HG02870 (cell line): ENCODE data around the gene UGT1A1.

ENCODE experiments used
- ATAC-seq: cut with Tn5 transposase; IDR thresholded peaks from one replicate; pipeline ENCODE4 v1.9.1; 2021; ENCODE audit warnings: mild to moderate bottlenecking, moderate library complexity; ENCODE audit not compliant: unreplicated experiment

UGT1A1 gene

DNA sequence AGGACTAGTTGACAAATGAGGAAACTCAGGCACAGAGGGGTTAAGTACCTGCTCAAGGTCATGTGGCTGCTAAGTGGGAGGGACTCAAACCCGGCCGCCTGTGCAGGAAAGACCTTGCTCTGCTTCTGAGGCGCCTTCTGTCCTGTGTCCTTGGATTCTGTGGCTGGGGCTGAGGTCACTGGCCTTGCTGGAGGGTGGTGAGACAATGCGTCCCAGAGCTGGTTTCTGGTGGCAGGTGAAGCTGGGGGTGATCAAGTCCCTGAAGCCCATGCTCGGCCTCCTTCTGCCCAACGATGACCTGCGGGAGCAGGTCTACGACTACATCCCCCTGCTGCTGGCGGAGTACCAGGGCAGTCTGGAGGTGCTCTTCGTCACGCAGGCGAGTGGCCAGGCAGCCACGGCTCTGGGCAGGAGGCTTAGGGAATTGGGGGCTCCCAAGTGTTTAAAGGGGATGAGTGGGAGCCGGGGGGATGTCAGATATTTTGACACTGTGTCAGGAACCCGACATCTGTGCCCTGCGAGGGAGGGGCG, 34.1 kb downstream of the UGT1A1 start:
- ATAC-seq = no peak

DNA sequence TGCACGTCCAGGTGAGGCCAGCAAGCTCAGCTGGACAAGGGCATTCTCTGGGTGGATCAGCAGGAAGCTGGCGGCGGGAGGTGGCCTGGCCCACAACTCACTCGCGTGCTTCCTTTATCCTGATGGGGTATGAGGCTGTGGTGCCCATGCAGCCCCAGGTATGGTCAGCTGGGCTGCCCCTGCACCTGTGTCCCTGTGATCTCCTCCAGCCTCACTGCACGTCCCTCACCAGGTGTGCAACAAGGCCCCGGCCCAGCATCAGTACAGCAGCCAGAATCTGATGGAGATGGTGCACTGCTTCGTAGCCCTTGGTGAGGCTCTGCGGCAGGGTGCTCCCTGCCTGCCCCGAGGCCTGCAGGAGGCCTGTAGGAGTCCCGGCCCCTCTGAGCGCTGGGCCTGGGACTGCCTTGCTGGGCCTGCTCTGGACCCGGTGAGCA, 35.7 kb downstream of the UGT1A1 start:
- no peak for ATAC-seq

DNA sequence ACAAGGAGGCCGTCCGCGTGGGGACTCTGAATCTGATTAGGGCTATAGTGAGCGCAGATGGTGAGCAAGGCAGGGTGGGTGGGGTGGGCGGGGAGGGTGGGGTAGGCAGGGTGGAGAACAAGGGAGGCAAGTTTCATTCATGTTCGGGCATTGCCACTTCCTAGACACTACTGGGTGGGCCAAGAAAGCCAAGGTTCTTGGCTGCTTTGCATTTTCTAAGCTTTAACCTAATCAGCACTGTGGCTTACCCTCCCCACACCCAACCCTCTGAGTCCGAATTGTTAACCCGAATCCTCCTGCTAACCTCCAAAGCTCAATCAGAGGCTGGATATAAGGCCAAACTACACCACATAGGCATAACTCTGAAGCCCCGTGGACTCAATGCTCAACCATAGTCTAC, 36.2 kb downstream of the UGT1A1 start:
- ATAC-seq = no peak

DNA sequence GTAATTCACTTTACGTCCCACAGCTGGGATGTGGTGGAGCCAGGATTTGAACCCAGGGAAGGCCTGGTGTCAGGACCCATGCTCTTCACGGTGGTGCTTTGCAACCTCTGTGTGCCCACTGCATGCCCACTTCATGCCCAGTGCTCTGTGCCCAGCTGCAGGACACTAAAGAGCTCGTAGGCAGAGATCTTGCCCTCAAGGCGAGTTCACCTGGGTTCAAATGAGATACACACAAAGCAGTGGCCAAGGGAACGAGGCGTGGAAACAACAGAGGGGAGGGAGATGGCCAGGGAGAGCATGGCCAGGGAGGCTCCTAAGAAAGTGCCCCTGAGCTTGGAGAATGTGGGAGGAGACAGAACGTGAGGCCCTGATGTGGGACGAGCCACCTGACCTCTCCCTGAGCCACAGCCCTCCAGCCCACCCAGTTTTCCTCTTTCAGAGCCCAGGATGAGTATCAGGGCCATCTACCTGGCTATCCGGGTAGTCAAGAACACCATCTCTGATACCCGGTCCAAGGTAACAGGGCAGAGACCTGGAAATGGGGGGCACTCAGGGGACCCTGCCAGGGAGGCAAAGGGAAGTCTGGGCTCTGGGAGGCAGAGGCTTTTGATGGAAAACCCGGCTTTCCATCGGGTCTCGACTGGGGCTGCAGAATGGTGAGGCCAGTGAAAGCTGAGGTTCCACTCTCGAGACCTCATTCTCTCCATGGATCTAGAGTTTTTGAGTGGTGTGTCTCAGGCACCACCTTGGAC, 38.4 kb downstream of the UGT1A1 start:
- no peak for ATAC-seq

DNA sequence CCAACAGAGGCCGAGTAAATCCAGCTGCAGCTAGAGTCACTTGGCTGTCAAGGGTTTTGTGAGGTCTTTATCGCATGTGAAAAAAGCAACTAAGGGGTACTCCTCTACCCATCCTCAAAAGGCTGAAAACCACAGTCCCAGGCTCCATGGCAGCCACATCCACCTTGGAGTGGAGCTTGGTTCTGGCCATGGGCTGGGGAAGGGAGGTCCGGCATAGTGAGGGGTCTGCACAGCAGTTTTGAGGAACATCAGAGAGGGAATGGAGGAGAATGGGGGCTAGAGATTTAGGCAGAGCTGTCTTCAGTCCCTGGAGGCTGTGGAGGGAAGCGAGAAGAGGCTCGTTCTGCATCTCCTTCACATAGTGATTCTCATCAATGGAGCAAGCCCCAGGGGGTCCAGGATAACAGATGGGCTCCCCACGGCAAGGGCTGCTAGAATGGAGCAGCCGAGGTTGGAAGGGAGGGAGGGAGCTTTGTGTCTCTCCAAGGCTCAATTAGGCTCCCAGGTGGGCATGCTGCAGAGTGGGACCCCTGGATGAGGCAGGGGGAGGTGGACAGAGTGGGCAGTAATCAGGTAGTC, 39.1 kb downstream of the UGT1A1 start:
- no peak for ATAC-seq

DNA sequence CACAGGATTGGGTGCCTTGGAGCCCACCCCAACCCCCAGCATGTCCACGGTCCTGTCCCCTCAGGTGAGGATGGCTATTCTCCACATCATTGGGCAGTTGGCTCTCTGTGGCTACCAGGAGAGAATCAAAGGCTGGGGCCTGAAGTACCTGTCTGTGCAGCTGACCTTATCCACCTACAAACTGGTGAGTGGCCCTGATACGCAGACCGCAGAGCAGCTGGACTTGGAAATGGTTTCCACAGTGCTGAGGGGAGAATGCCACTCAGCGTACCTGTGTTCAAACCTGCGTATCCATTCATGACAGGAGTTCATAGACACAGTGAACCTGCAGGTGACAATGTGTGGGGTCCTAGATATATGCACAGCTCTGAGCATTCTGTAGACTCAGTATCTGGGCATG, 39.6 kb downstream of the UGT1A1 start:
- ATAC-seq = no peak

DNA sequence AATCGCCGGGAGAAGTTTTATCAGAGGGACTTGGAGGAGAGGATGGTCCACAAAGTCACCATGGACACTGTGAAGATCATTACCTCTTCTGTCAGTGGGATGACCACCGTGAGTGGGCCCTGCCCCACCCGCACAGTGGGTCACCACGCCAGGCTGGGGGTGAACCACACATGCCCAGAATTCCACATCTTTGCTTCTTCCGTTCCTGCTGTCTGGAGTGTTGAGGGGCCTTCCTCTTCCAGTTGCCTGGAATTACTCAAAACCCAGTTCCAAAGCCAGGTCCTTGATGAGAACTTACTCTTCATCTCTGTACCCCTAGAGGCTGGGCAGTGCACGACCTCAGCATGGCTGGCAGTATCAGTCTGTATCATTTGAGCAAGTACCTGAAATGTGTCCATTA, 40.1 kb downstream of the UGT1A1 start:
- no peak for ATAC-seq

DNA sequence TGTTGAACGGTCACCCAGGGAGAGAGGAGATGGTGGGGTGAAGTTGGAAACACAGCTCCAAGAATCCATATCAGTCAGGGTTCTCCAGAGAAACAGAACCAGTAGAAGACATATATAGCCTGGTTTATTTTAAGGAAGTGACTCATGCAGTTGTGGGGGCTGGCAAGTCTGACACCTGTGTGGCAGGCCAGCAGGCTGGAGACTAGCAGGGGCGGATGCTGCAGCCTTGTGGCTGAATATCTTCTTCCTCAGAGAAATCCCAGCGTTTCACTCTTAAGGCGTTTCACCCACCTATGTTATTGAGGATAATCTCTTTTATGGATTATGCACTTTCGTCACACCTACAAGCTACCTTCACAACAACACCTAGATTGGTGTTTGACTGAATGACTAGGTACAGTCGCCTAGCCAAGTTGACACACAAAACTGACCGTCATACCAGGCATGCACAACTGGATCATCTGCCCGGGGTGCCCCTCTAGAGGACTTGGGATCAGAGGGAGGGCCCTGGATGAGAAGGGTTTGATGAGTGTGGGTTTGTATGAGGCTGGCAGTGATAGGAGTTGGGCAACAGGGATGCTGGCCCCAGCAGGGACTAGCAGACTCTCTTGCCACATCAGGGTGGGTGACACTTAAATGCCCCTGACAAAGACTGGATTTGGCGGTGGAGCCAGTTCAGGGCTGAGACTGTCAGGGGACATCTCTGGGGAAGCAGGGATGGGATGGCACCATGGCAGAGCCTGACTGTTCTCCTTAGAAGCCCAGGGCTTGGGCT, 41.5 kb downstream of the UGT1A1 start:
- no peak for ATAC-seq

DNA sequence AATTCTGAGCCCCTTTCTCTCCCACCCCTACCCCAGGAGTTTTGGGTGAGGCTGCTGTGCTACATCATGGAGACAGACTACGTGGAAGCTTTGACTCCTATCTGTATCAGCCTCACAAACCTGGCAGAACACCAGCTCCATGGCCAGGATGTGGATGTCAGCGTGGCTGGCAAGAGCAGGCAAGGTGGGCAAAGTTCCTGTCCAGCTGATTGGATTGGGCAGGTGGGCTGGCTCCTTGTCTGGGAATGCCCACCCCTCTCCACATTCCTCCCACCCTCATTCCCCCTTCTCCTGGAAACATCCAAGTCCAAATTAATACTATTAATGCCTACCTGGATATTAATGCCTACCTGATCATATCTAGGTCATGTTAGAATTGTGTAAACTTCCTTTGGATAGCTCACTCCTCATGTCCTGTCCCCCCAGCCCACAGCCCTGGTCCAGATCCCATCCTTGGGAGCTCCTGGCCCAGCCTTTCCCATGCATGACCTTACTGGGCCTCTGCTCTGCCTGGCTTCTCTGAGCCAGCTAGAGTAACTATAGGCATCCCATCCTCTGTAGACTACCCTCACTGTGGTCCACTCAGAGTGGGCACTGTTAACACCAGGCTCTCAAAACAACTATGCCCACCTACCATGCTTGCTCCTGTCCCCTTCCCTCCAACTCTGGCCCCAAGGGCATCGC, 42.2 kb downstream of the UGT1A1 start:
- ATAC-seq = no peak

DNA sequence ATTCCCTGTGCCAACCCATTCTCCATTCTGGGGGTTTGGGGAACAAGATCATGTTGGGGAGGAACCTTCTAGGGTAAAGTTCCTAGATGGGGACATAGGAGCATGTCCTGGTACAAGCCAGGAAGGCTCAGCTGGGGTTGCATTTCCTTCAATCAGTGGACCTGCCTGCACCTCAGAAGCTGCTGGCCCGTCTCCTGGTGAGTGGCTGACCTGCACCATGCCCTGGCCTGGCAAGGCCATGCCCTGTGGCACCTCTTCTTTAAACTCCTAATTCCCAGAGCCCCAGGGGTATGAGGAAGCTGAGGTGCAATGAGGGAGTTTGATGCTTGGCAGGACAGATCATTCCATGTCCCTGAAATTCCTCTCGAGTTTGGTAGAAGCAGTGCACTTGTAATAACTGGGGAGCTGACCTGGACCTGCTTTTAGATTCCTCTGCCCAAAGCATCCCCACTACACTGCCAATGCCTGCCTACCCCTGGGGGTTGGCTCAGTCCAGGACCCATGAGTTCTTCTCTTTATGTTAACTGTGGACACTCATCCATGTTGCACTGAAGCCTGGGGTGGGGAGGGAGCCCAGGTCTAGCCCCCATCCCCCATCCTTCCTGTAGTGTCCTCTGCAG, 43.3 kb downstream of the UGT1A1 start:
- ATAC-seq = no peak

DNA sequence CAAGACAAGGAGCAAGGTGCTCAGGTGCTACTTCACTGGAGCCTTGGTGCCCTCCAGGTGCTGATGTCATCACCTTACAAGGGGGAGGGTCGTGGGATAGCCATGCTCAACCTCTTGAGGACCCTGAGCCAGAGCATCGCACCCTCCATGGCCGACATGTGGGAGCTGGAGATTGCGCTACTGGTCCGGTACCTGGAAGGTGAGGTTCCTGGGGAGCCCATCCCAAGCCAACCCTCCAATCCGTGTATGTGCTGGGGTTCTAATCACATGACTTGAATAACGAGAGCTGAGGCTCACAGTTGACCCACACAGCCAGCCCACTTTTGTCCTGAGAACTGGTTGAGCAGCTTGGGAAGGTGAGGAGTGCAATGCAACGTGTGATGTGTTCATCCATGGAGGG, 43.9 kb downstream of the UGT1A1 start:
- ATAC-seq = no peak

DNA sequence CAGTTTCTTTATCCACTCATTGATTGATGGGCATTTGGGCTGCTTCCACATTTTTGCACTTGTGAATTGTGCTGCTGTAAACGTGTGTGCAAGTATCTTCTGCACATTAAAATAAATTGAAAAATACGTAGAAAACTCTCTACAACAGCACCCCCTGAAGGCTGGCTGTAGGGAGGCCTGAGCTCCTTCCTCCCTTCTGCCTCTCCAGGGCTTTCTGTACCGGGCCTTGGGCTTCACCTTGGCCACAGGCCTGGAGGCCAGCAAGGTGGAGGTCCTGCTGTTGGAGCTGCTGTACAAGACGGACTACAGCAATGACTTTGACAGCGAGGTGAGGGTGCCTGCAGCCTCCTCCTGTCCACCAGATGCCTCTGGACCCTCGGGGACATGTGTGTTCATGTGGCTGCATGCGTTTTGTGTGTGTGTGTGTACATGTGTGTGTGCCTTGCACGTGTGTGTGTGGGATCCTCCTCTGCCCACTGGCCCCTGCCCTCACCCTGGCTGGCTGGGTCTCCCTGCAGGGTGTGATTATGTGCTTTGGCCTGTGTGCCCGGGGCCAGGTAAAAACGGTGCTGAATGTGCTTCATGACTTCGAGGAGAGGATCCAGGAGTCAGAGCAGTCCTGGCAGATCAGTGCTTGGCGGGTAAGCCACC, 47.3 kb downstream of the UGT1A1 start:
- no peak for ATAC-seq

DNA sequence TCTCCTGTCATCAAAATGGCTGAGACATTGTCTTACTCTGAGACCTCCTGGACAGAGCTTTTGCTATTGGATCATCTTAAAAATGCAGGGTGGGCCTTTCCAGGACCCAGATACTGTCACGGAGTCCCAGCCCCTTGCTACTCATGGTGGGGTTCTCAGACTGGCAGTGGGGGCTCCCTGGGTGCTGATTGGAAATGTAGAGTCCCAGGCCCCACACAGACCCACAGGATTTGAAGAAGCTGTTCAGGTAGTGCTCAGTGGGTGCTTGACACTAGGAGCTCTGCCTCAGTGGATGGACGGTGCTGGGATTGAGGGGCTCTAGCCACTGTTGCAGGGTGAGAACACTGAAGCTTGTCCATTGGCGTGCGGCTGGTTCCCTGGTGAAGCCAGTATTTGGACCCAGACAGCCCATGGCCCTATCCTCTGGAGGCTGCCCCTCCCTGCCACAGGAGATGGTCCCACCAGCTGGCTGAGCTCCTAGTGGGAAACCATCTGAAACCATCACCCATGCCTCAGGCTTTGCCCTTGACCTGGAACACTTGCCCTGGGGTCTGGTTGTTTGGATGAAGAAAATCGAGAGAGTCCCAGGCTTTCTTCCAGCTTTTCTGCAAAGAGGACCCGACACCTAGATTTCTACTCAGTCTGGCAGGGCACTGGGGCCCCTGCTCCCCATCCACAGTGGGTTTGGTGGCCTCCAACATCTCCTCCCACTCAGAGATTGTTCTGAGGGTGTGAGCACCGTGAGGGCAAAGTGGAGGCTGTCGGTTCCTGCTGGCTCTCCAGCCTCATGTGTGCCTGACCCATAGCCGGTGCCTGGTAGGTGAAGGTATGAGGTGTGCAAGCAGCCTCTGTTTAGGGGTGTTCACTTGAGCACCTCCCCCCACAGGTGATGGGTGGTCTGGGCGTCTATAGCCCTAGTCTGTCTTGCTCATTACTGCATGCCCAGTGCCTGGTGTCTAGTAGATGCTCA, 48.2 kb downstream of the UGT1A1 start:
- ATAC-seq = no peak

DNA sequence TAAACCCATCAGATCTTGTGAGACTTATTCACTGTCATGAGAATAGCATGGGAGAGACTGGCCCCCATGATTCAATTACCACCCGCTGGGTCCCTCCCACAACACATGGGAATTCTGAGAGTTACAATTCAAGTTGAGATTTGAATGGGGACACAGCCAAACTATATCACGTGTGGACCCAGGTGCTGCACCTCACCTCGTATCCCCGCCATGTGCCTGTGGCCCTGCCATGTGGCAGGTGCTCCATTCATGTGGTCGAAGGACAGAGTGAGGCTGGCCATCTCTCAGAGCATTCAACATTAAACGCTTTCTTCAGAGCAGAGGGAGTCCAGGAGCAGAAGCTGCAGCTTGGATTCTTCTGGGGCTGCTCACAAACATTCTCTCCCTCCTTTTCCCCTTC, 50.3 kb downstream of the UGT1A1 start:
- no peak for ATAC-seq

DNA sequence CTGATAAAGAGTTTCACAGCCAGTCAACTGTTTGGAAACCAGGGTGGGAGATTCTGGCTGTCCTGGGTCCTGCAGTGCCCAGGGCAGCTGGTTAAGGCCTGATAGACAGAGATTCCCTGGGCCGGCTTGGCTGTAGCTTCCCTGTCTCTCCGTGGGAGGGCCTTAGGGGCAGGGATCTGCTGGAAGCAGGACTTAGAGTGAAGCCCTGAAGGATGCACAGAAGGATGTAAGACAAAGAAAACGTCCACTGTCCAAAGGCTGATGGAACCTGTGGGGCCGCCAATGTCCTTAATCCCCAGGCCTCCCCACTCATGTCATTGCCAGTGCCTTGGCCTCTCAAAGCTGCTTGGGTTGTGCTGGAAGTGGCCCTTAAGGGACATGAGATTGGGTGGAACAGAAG, 51.0 kb downstream of the UGT1A1 start:
- no peak for ATAC-seq

DNA sequence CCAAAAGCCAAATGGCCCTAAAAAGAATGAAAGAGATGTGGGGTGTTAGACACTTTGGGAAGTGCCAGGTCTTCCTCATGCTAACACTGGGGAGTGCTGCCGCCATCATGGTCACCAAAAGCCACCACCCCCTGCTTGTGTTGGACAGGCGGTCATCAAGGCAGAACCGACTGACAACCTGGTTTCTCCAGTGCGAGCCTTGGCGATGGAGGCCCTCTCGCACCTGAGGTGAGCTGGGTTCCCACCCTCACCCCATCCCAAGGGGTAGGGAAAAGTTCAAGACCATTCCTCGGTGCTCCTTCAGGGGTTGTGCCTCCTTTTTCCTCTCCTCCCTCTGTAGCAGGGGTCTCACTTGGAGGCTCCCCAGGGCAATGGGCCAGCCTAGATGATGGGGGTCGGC, 51.7 kb downstream of the UGT1A1 start:
- ATAC-seq = no peak

DNA sequence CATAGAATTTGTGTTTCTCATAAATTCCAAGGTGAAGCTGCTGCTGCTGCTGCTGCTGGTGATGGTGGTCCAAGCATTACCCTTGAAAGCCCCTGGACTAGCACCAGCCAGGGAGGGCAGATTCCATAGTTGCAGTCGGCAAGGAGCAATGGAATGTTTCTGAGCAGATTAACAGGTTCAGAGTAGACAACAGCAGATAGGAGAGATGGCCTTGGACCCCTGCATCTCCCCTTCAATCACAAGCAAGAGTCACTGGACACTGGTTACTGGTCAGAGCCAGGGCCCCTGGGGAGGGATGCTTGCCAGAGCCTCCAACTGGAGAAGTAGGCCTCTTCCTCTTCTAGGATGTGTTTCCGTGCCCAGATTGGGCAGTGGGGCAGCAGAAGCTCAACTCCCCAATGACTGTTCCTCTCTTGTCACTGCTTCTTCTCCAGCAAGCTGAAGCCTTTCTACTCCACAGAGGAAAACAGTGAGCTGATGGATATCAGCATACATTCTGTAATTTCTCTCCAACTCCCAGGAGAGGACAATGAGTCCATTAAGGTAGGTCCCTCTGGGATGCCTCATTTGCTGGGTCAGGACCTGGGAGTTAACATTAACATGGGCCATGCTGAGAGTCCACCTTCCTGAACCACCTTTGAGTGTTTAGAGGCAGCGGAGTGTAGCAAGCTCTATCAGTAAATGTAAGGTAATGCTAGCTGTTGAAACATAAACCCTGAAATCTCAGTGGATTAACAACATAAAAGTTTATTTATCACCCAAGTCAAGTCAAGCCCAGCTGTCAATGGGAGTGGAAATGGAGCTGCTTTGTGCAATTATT, 53.4 kb downstream of the UGT1A1 start:
- no peak for ATAC-seq
